AG08396 (cell line): ENCODE results near the gene METAP2.
A peak's percentile ranks its signal among the peaks of the same experiment; 100 is the strongest.
"Not testable (repeated sequence)": the region's sequence is repeated elsewhere in the genome, so short reads cannot be mapped to it uniquely, and the experiment has no call there.

ENCODE experiments used
- DNase-seq: peaks from one replicate; pipeline ENCODE4 v3.0.0; 2012; ENCODE audit warnings: low spot score, mixed read lengths

METAP2 gene

GRCh38 chr12:95473884-95474659 lies at the start of gene METAP2:
Gene METAP2, plus strand, starts transcription at chr12:95474152. Its CDS starts 28 bp downstream, at chr12:95474180.
- DNase-seq = peak; percentile 94

- no peak for DNase-seq
Measured at GRCh38 chr12:95424271-95424994, 49.5 kb upstream of the METAP2 start.

- DNase-seq = no peak
Measured at GRCh38 chr12:95429172-95429510, 44.8 kb upstream of the METAP2 start.

- DNase-seq = no peak
Measured at GRCh38 chr12:95431120-95431519, 42.8 kb upstream of the METAP2 start.

GRCh38 chr12:95435355-95435754 lies 38.6 kb upstream of the METAP2 start:
- no peak for DNase-seq

- no peak for DNase-seq
Measured at GRCh38 chr12:95437565-95437964, 36.4 kb upstream of the METAP2 start.

- no peak for DNase-seq
Measured at GRCh38 chr12:95439461-95440230, 34.3 kb upstream of the METAP2 start.

GRCh38 chr12:95440401-95440800 lies 33.6 kb upstream of the METAP2 start:
- no peak for DNase-seq

- DNase-seq = no peak
Measured at GRCh38 chr12:95443459-95443858, 30.5 kb upstream of the METAP2 start.

- DNase-seq = not testable (repeated sequence)
Measured at GRCh38 chr12:95445099-95445498, 28.9 kb upstream of the METAP2 start.

GRCh38 chr12:95445884-95446505 lies 28.0 kb upstream of the METAP2 start:
- no peak for DNase-seq

- peak; percentile 10 for DNase-seq
Measured at GRCh38 chr12:95446506-95446900, 27.4 kb upstream of the METAP2 start.

- not testable (repeated sequence) for DNase-seq
Measured at GRCh38 chr12:95449656-95450055, 24.3 kb upstream of the METAP2 start.

GRCh38 chr12:95452501-95452900 lies 21.5 kb upstream of the METAP2 start:
- not testable (repeated sequence) for DNase-seq

GRCh38 chr12:95453881-95454280 lies 20.1 kb upstream of the METAP2 start:
- DNase-seq = peak; percentile 29

GRCh38 chr12:95454780-95455215 lies 19.2 kb upstream of the METAP2 start:
- DNase-seq = not testable (repeated sequence)

GRCh38 chr12:95457605-95458004 lies 16.3 kb upstream of the METAP2 start:
- not testable (repeated sequence) for DNase-seq

GRCh38 chr12:95458761-95459160 lies 15.2 kb upstream of the METAP2 start:
- DNase-seq = no peak

- DNase-seq = no peak
Measured at GRCh38 chr12:95459310-95459709, 14.6 kb upstream of the METAP2 start.

- DNase-seq = no peak
Measured at GRCh38 chr12:95460105-95460504, 13.8 kb upstream of the METAP2 start.

- no peak for DNase-seq
Measured at GRCh38 chr12:95460896-95461295, 13.1 kb upstream of the METAP2 start.

GRCh38 chr12:95462081-95462480 lies 11.9 kb upstream of the METAP2 start:
- DNase-seq = no peak
